Stimulated activated naive CD4-positive, alpha-beta T cell treated with Interleukin-2 at 50 U/mL for 16 hours (primary cell): ENCODE data around the gene C16orf87.
"Not testable (repeated sequence)": the region's sequence is repeated elsewhere in the genome, so short reads cannot be mapped to it uniquely, and the experiment has no call there.

Source experiments
- DNase-seq: peaks from one replicate; lab custom pipeline; 2025; lab: John Stamatoyannopoulos, UW

Gene C16orf87, protein sequence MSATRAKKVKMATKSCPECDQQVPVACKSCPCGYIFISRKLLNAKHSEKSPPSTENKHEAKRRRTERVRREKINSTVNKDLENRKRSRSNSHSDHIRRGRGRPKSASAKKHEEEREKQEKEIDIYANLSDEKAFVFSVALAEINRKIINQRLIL

DNA sequence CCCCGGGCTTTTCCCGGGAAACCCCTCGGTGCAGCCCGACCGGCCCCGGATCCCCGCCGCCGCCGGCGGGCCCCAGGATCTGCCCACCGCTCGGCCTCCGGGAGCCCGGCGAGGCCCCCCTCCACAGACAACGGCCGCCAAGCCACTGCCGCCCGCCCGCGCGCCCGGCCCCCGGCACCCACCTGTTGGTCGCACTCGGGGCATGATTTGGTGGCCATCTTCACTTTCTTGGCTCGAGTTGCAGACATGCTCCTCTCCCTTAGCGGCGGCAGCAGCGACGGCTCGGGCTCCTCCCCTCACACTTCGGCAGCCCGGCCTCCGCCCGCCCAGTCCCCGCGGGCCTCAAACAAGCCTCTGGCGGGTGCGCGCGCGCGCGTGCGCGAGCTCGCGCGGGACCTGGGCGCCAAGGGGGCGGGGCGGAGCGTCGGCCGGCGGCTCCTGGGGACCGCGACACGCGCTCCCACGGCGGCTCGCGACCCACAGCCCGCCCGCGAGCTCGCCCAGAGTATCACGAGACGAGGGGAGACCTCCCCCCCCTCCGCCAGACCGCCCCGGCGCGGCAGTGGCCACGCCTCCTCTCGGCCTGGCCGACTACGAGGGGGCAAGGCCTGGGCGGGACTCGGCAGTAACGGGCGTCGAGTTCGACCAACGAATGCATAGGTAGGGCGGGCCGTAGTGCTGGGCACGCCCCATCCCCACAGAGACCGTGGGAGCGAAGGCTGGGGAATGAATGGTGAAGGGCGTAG is at the start of gene C16orf87:
C16orf87 (minus strand) TSS at position 279 of the 746 bp plus-strand sequence; CDS start at position 248, 31 bp downstream.
- peak; percentile 88 for DNase-seq

GRCh38 chr16:46875243-46875642 is 44.3 kb upstream of the C16orf87 start:
- no peak for DNase-seq

GRCh38 chr16:46873201-46873600 is 42.2 kb upstream of the C16orf87 start:
- DNase-seq, result no peak

DNA sequence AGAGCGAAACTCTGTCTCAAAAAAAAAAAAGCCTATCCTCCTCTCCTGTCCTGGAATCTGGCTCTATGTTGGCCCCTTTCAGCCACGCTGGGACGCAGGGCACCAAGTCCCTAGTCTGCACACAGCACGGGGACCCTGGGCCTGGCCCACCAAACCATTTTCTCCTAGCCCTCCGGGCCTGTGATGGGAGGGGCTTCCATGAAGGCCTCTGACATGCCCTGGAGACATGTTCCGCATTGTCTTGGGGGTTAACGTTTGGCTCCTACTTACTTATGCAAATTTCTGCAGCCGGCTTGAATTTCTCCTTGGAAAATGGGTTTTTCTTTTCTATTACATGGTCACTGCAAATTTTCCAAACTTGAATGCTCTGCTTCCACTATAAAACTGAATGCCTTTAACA is 40.6 kb upstream of the C16orf87 start:
- DNase-seq, result no peak

GRCh38 chr16:46868891-46869290 is 37.9 kb upstream of the C16orf87 start:
- DNase-seq, result not testable (repeated sequence)

DNA sequence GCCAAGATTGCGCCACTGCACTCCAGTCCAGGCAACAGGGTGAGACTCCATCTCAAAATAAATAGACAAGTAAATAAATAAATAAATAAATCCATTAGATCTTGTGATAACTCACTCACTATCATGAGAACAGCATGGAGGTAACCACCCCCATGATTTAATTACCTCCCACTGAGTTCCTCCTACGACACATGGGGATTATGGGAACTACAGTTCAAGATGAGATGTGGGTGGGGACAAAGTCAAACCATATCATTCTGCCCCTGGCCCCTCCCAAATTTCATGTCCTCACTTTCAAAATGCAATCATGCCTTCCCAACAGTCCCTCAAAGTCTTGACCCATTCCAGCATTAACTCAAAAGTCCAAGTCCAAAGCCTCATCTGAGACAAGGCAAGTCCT is 36.5 kb upstream of the C16orf87 start:
- not testable (repeated sequence) for DNase-seq

DNA sequence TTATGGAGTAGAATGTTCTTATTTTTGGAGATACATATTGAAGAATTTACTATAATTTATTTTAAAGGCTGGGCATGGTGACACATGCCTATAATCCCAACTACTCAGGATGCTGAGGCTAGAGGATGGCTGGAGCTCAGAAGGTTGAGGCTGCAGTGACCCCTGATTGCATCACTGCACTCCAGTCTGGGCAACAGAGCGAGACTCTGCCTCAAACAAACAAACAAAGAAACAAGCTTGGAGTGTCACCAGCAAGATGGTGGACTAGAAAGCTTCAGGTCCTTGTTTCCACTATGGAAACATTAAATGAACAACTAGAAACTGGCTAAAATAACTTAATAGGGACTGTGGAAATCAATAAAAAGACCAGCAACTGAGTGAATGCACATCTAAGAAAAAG is 35.3 kb upstream of the C16orf87 start:
- DNase-seq, result no peak

- DNase-seq, result no peak
Observed at GRCh38 chr16:46862555-46863447, 31.8 kb upstream of the C16orf87 start.

- DNase-seq, result no peak
Observed at GRCh38 chr16:46859719-46860152, 28.8 kb upstream of the C16orf87 start.

GRCh38 chr16:46858151-46858550 is 27.2 kb upstream of the C16orf87 start:
- DNase-seq, result no peak

- DNase-seq, result no peak
Observed at GRCh38 chr16:46857368-46857945, 26.5 kb upstream of the C16orf87 start.

DNA sequence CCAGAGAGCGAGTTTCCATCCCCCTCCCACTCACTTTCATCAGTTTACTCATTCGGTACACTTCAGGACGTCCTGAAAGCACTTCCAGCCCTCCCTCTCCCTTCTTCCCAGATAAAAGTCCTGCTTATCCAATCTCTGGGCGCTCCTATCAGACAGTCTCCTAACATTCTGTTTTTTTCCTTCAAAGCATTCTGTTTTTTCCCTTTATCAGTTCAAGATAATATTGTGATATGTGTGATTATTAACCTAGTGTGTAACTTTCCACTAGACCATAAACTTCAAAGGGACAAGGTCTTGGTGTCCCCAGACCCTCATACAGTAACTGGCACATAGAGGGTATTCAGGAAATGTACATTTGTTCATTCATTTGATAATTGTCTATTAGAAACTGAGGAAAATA is 24.4 kb upstream of the C16orf87 start:
- no peak for DNase-seq

DNA sequence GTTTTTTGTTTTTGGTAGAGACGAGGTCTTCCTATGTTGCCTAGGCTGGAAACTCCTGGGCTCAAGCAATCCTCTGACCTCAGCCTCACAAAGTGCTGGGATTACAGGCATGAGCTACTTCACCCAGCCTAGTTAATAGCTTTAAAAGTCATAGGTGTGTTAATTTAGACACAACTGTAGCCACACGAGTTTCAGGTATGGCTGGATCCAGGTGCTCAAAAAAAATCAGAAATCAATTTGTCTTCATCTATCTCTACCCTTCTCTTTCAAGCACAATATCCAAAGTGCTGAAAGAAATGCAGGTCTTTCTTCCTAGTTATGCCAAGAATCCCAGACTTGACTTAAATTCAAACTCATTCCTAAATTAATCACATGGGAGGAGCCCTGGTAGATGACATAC is 23.9 kb upstream of the C16orf87 start:
- no peak for DNase-seq

GRCh38 chr16:46853713-46854443 is 22.9 kb upstream of the C16orf87 start:
- peak; percentile 43 for DNase-seq

- no peak for DNase-seq
Observed at GRCh38 chr16:46852130-46852529, 21.1 kb upstream of the C16orf87 start.

DNA sequence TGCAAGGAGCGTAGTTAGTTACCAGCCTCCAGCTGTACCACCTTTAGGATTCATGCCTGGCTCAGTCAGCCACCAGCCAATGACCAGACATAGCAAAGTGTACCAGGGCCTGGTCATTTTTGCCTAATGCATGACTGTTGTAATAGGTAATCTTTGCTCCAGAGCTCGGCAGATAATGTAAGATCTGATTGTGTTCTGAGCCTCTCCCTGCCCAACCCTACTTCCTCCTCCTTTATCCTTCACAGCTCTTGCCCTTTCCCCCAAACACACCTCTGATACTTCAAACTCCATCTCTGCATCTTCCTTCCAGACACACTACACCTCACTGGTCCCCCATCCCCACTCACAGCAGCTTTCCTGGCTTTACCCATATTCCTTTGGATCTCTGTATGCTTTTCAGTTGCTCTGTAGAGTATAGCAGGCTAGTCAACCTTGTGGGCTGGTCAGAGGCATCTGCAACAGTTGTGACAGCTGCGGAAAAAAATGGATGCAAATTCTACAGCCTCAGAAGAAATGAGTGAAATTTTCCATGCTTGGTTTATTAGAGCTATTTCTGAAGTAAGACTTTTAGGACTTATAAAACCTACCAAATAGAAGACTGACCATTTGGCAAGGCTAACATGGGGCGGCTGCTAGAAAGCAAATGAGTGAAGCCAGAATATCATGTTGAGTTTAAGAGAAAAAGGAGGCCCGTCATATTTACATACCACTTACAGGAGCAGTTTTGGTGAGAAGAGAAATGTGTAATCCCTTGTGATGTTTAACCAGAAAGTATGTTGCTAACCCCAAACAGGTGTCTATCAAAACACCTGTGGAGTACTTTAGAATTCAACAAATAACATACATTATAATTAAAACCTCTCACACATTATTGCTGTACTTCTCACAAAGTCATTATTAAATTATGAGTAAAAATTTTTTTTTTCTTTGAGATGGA is 19.9 kb upstream of the C16orf87 start:
- DNase-seq, result no peak

- no peak for DNase-seq
Observed at GRCh38 chr16:46848768-46849764, 18.1 kb upstream of the C16orf87 start.

- DNase-seq, result no peak
Observed at GRCh38 chr16:46845952-46846351, 15.0 kb upstream of the C16orf87 start.

- no peak for DNase-seq
Observed at GRCh38 chr16:46844771-46845170, 13.8 kb upstream of the C16orf87 start.
